PC-3 (cell line): ENCODE data around the gene MCF2L2.

ENCODE experiments used
- CTCF ChIP-seq: fragments of 300-600 bp; sonication (generic); conservative IDR thresholded peaks from 2 replicates; pipeline ENCODE4 v1.5.1; 2017; ENCODE audit warnings: antibody characterized with exemption, low read depth, mild to moderate bottlenecking, low read length
- EZH2 ChIP-seq: fragments of 300-600 bp; sonication (generic); IDR thresholded peaks from one replicate; pipeline ENCODE4 v1.6.1; 2017; ENCODE audit warnings: antibody characterized with exemption, mild to moderate bottlenecking, low read length; ENCODE audit not compliant: unreplicated experiment

GRCh38 chr3:183370391-183370790, 58.0 kb downstream of the MCF2L2 start:
- TF ChIP-seq CTCF (no peak), EZH2 (no peak)
